WERI-Rb-1 (cell line): ENCODE measurements around the gene LCE6A.

ENCODE experiments used
- DNase-seq: peaks from one replicate; pipeline ENCODE4 v3.0.0-alpha.2; 2020
- H3K27ac ChIP-seq: fragments of 250-450 bp; sonication (Bioruptor Pico); 2 replicates; pipeline ENCODE4 v1.5.1; 2020; ENCODE audit warnings: mild to moderate bottlenecking, moderate library complexity
- H3K27me3 ChIP-seq: fragments of 250-450 bp; sonication (Bioruptor Pico); 2 replicates; pipeline ENCODE4 v1.5.1; 2021; ENCODE audit warnings: mild to moderate bottlenecking, low read depth, moderate library complexity; ENCODE audit not compliant: insufficient read depth, severe bottlenecking
- H3K36me3 ChIP-seq: fragments of 250-450 bp; sonication (Bioruptor Pico); 2 replicates; pipeline ENCODE4 v1.5.1; 2020; ENCODE audit warnings: mild to moderate bottlenecking, moderate library complexity
- H3K4me3 ChIP-seq: 2 replicates; pipeline ENCODE4 v1.5.1; 2011; ENCODE audit warnings: low read depth, mild to moderate bottlenecking, control low read depth, low read length
- H3K9me3 ChIP-seq: fragments of 250-450 bp; sonication (Bioruptor Pico); 2 replicates; pipeline ENCODE4 v1.5.1; 2021; ENCODE audit warnings: mild to moderate bottlenecking, moderate library complexity; ENCODE audit not compliant: severe bottlenecking
- TF ChIP-seq, protein P1 (sequence below): IDR thresholded peaks from 2 replicates; pipeline ENCODE4 v1.5.1; 2011; ENCODE audit warnings: low read depth, mild to moderate bottlenecking, control low read depth, inconsistent platforms, low read length

The LCE6A gene

DNA sequence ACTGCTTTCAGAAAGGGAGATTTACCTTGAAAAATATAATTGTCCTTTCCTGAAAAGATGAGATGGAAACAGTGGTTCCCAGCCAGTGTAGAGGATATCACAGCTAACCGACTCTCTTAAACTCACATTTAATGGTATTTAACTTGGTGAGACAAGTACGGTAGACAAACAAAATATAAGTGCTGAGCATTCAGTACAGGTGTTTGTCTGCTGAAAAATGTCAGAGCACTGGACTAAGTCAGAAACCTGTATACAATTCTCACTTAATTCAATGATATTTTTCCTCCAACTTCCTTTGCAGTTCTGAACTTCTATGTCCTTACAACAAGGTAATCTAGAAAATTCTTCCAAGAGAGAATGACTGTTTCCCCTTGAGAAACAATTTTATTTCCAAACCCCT, 31.0 kb upstream of the LCE6A start, which contains the start of gene LCE1B:
LCE1B (plus strand) TSS at position 301 of the 400 bp plus-strand sequence. CDS start 476 bp downstream, outside the sequence.
- H3K27ac ChIP-seq = no peak within 1 kb of the TSS
- no peak for DNase-seq
- no peak within 1 kb of the TSS for H3K4me3 ChIP-seq
- peaks cover 6% of the 10 kb centered on the region for H3K9me3 ChIP-seq
- H3K27me3 ChIP-seq = peaks cover 79% of the 10 kb centered on the region
- H3K36me3 ChIP-seq = no peaks in the 10 kb centered on the region
- TF ChIP-seq, protein P1, sequence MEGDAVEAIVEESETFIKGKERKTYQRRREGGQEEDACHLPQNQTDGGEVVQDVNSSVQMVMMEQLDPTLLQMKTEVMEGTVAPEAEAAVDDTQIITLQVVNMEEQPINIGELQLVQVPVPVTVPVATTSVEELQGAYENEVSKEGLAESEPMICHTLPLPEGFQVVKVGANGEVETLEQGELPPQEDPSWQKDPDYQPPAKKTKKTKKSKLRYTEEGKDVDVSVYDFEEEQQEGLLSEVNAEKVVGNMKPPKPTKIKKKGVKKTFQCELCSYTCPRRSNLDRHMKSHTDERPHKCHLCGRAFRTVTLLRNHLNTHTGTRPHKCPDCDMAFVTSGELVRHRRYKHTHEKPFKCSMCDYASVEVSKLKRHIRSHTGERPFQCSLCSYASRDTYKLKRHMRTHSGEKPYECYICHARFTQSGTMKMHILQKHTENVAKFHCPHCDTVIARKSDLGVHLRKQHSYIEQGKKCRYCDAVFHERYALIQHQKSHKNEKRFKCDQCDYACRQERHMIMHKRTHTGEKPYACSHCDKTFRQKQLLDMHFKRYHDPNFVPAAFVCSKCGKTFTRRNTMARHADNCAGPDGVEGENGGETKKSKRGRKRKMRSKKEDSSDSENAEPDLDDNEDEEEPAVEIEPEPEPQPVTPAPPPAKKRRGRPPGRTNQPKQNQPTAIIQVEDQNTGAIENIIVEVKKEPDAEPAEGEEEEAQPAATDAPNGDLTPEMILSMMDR = no peak

DNA sequence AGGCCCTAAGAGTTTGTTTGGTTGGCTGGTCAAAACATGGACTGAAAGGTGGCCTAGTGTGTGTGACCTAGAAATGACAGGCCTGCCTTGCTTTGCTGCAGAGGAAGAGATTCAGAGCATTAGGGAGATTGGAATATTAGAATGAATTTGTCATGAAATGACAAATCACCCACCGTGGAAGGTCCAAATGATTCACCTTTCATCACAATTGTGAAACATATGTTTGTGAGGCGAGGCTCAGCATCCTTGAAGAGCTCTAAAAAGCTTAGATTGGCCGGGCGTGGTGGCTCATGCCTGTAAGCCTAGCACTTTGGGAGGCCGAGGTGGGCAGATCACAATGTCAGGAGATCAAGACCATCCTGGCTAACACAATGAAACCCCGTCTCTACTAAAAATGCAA, 25.3 kb upstream of the LCE6A start:
- DNase-seq = no peak
- Histone ChIP-seq H3K9me3 (peaks cover 4% of the 10 kb centered on the region), H3K4me3 (no peak overlapping the region), H3K27ac (no peak overlapping the region), H3K36me3 (no peaks in the 10 kb centered on the region), H3K27me3 (peaks cover 75% of the 10 kb centered on the region)
- TF ChIP-seq, protein P1 = no peak

DNA sequence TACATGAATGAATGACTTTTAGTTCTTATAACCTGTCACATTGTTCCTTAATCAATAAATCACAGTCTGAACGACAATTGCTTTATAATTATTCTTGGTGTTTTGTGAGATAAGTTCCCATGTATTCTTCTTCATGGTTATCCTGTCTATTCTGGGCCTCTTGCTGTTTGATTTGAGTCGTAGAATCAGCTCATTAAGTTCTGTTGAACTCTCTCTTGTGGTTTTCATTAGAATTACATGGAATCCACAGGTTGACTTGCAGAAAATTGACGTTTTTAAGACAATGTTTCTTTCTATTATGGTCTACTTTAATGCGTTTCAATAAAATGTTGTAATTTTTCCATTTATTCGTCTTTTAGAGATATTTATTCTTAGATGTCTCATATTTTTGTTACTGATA, 19.4 kb upstream of the LCE6A start:
- Histone ChIP-seq H3K9me3 (no peaks in the 10 kb centered on the region), H3K36me3 (no peaks in the 10 kb centered on the region), H3K4me3 (no peak overlapping the region), H3K27me3 (peaks cover 83% of the 10 kb centered on the region), H3K27ac (no peak overlapping the region)
- no peak for DNase-seq
- TF ChIP-seq, protein P1 = no peak

DNA sequence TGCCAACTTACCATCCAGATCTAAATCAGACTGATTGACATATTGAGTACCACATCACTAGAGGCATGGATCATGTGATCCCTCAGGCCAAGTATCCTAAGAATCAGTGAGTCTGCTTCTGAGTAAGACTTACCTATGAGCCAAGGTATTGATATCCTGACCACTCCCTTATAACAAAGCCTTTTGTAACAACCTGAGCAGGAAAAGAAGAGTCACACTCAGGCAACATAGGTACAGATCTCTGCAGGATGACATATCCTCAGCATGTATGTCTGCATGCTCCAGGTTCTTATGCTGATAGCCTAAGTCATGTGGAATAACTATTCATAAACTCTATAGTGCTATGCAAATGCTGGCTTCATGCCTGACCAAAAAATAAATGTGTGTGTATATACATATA, 17.7 kb upstream of the LCE6A start:
- peaks cover 83% of the 10 kb centered on the region for H3K27me3 ChIP-seq
- no peak overlapping the region for H3K4me3 ChIP-seq
- TF ChIP-seq, protein P1 = no peak
- no peak for DNase-seq
- no peaks in the 10 kb centered on the region for H3K9me3 ChIP-seq
- no peaks in the 10 kb centered on the region for H3K36me3 ChIP-seq
- no peak overlapping the region for H3K27ac ChIP-seq

DNA sequence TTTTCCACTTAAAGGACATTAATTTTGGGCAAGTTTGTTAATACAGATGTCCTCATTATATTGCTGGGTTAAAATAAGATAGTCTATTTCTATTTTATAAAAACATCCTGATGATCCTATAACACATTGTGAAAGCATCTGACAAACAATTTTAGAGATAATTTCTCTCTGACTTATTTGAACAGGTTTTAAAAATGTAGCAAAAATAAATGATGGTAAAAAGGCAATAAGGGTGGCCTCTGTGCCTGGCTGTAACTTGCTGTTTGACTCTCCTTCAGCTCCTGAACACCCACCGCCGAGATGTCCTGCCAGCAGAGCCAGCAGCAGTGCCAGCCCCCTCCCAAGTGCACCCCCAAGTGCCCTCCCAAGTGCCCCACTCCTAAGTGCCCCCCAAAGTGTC, 15.5 kb upstream of the LCE6A start, which contains the start of gene LCE1A:
LCE1A (plus strand) TSS at position 301 of the 400 bp plus-strand sequence; CDS start at position 301, 0 bp downstream.
- H3K27me3 ChIP-seq = peaks cover 99% of the 10 kb centered on the region
- DNase-seq = no peak
- TF ChIP-seq, protein P1 = no peak
- peaks cover 7% of the 10 kb centered on the region for H3K9me3 ChIP-seq
- H3K27ac ChIP-seq = no peak within 1 kb of the TSS
- H3K36me3 ChIP-seq = no peaks in the 10 kb centered on the region
- no peak within 1 kb of the TSS for H3K4me3 ChIP-seq

DNA sequence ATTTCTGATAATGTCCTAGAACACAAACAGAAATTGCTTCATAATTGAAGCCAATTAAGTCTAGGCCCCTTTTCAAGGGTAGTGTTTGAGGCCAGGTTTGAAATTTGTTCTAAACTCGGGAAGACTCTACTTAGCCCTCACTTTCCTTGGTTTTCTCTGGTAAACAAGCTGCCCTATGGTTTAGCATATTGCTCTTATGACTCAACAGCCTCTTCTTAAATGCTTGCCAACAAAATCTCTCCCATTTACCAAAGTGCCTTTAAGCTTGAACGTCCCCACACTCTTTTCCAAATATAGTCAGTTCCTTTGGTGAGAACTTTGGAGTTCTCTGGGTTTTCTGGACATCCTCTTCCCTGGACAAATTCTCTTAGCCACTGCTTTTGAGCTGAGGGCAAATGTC, 5.8 kb upstream of the LCE6A start:
- peaks cover 21% of the 10 kb centered on the region for H3K9me3 ChIP-seq
- TF ChIP-seq, protein P1 = no peak
- H3K27ac ChIP-seq = no peak overlapping the region
- H3K36me3 ChIP-seq = no peaks in the 10 kb centered on the region
- no peak overlapping the region for H3K4me3 ChIP-seq
- no peak for DNase-seq
- peaks cover 85% of the 10 kb centered on the region for H3K27me3 ChIP-seq
